ENCODE results near the gene STIM2.
"Not testable (repeated sequence)": the region's sequence is repeated elsewhere in the genome, so short reads cannot be mapped to it uniquely, and the experiment has no call there.

STIM2 gene

GRCh38 chr4:26953366-26953765 lies 92.7 kb downstream of the STIM2 start:
- DNase-seq (ENCODE audit: low read depth in 3 of 3), result no peak

- DNase-seq (ENCODE audit: low read depth in 3 of 3), result no peak
Observed at GRCh38 chr4:26953770-26954423, 93.3 kb downstream of the STIM2 start.

GRCh38 chr4:26955241-26955640 lies 94.6 kb downstream of the STIM2 start:
- no peak for DNase-seq (ENCODE audit: low read depth in 3 of 3)

GRCh38 chr4:26958925-26959653 lies 98.4 kb downstream of the STIM2 start:
- no peak for DNase-seq (ENCODE audit: low read depth in 3 of 3)

- no peak for DNase-seq (ENCODE audit: low read depth in 3 of 3)
Observed at GRCh38 chr4:26959654-26960047, 99.0 kb downstream of the STIM2 start.

- DNase-seq (ENCODE audit: low read depth in 3 of 3), result no peak
Observed at GRCh38 chr4:26962720-26963119, 102.1 kb downstream of the STIM2 start.

GRCh38 chr4:26964512-26964911 lies 103.9 kb downstream of the STIM2 start:
- no peak for DNase-seq (ENCODE audit: low read depth in 3 of 3)

- no peak for DNase-seq (ENCODE audit: low read depth in 3 of 3)
Observed at GRCh38 chr4:26964994-26965393, 104.4 kb downstream of the STIM2 start.

GRCh38 chr4:26975464-26976181 lies 115.0 kb downstream of the STIM2 start:
- not testable (repeated sequence) for DNase-seq (ENCODE audit: low read depth in 3 of 3)

GRCh38 chr4:26978387-26979053 lies 117.9 kb downstream of the STIM2 start:
- no peak for DNase-seq (ENCODE audit: low read depth in 3 of 3)

GRCh38 chr4:26984896-26985295 lies 124.3 kb downstream of the STIM2 start:
- DNase-seq (ENCODE audit: low read depth in 3 of 3), result no peak

GRCh38 chr4:26985873-26986272 lies 125.2 kb downstream of the STIM2 start:
- DNase-seq (ENCODE audit: low read depth in 3 of 3), result peak in 1 of 3 experiments; percentile 27

GRCh38 chr4:26987191-26987590 lies 126.5 kb downstream of the STIM2 start:
- no peak for DNase-seq (ENCODE audit: low read depth in 3 of 3)

GRCh38 chr4:26991057-26991456 lies 130.4 kb downstream of the STIM2 start:
- no peak for DNase-seq (ENCODE audit: low read depth in 3 of 3)

GRCh38 chr4:26992657-26993361 lies 132.2 kb downstream of the STIM2 start:
- DNase-seq (ENCODE audit: low read depth in 3 of 3), result no peak

GRCh38 chr4:26993539-26993938 lies 132.9 kb downstream of the STIM2 start:
- DNase-seq (ENCODE audit: low read depth in 3 of 3), result no peak

- DNase-seq (ENCODE audit: low read depth in 3 of 3), result no peak
Observed at GRCh38 chr4:26993967-26994366, 133.3 kb downstream of the STIM2 start.

- DNase-seq (ENCODE audit: low read depth in 3 of 3), result no peak
Observed at GRCh38 chr4:26995316-26995715, 134.7 kb downstream of the STIM2 start.

- no peak for DNase-seq (ENCODE audit: low read depth in 3 of 3)
Observed at GRCh38 chr4:26996745-26997144, 136.1 kb downstream of the STIM2 start.

- no peak for DNase-seq (ENCODE audit: low read depth in 3 of 3)
Observed at GRCh38 chr4:26999689-27000088, 139.0 kb downstream of the STIM2 start.

GRCh38 chr4:27000122-27000521 lies 139.5 kb downstream of the STIM2 start:
- DNase-seq (ENCODE audit: low read depth in 3 of 3), result no peak

GRCh38 chr4:27000820-27001219 lies 140.2 kb downstream of the STIM2 start:
- no peak for DNase-seq (ENCODE audit: low read depth in 3 of 3)
